HG03439 (cell line): Measurements from ENCODE around the gene APOBEC3B.
"Not testable (repeated sequence)": the region's sequence is repeated elsewhere in the genome, so short reads cannot be mapped to it uniquely, and the experiment has no call there.

ENCODE experiments used
- ATAC-seq: cut with Tn5 transposase; IDR thresholded peaks from one replicate; pipeline ENCODE4 v1.9.1; 2021; ENCODE audit warnings: mild to moderate bottlenecking, moderate library complexity; ENCODE audit not compliant: unreplicated experiment

APOBEC3B gene

DNA sequence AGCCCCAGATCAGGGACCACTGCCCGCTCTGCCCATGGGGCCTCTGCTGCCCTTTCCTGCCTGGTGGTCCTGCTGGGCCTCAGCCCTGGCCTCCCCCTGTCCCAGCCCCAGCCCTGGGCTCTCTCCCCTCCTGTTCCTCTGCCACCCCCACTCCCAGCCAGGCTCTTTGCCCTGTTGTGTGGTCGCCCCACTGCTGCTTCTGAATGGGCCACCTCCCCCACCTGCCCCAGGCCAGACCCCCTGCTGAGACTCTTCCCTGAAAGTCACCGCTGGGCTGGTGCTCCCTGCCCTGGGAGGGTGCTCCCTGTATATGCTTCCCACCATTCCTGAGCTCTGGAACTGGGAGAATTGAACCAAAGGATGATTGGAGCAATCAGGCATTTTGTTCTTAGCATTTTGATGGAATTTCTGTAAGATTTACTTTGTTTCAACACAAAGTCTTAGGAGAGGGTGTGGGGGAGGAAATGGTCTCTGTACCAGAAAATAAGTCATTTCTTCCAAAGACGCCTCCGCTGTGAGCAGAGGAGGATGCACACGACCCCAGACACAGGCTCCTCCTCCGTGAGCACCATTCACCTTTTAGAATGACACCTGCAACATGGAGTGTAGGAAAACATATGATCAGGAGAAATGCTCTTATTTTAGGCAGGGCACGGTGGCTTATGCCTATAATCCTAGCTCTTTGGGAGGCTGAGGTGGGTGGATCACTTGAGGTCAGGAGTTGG is 5.2 kb downstream of the APOBEC3B start:
- ATAC-seq = no peak

DNA sequence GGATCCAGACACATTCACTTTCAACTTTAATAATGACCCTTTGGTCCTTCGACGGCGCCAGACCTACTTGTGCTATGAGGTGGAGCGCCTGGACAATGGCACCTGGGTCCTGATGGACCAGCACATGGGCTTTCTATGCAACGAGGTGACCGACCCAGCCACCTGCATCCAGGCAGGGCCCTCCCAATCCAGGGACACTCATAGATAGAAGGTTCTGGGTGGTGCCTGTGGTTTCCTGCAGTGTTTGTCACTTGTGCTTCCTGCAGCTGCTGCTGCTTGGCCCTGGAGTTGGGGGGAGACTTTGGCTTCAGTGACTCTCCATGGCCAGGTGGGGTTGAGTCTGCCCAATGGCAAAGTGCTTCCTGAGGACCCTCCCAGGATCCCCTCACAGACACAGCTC is 7.3 kb downstream of the APOBEC3B start:
- no peak for ATAC-seq

DNA sequence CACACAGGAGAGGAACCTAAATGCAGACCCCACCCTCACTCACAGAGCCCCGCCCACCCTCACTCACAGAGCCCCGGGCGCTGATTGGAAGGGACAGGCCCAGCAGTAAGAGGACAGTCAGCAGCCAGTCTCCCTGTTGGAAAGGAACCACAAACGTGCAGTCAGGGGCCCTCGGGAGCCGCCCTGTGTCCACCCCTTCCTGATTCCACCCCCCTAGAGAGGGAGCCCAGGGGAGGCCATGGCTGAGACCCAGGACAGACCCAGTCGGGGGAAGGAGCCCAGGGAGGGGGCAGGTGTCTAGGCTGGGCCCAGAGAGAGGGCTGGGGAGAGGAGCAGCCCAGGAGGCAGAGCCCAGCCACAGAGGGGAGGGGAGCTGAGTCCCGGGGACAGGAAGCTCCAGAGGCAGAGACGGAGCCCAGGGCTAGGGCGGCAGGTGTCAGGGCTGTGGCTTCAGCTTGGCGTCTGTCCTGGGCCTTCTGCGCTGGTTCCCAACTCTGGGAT is 10.8 kb downstream of the APOBEC3B start:
- ATAC-seq = not testable (repeated sequence)

DNA sequence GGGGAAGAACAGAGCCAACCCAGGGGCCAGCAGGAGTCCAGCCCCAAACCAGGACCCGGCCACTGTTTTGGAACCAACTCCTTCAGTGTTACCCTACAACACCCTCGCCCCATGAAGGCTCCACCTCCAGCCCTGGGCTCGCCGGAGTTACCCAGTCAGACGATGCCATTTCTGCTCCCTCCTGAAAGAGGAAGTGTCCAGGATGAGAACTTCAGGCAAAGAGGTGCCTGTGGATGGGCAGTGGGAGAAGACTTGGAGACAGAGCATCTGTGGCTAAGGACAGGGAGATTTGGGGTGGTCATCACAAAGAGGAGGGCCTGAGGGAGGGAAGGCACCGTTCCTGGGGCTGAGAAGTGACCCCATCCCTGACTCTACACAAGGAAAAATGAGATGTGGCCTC is 14.0 kb downstream of the APOBEC3B start:
- ATAC-seq = no peak

DNA sequence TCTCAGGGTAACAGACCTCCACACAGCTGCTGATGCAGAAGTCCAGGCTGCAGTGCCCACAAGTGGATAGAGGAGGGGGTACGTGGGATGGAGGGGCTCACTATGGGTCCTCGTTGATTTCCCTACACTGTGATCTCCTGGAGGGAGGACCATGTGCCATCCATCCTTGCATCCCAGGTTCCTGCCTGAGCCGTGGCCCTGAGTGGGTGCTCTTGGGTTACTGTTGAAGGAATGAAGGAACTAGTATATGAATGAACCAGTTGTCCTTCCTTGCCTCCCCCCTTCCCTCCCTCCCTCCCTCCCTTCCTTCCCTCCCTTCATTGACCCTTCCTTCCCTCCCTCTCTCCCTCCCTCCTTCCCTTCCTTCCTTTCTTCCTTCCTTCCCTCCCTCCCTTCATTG is 15.4 kb downstream of the APOBEC3B start:
- ATAC-seq = no peak

DNA sequence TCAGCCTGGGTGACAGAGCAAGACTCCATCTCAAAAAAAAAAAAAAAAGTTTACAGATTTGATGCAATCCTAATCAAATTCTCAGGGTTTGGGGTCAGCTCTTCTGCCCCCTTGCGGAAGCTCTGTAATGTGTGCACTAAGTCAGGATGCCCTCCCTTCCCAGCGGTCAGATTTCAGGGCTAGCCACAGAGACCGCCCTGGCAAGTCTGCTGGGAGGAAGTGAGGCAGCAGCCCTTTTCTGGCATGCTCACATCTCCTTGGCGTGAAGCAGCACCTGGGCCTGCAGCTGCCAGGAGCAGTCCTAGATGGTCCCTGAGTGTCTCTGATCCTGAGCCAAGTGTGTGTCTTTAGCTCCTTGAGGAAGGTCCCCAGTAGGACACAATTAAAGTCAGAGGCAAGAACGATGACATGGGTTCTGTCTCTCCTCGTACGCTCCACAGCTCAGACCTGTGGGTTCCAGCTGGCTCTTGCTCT is 21.1 kb downstream of the APOBEC3B start:
- ATAC-seq = peak; percentile 64

DNA sequence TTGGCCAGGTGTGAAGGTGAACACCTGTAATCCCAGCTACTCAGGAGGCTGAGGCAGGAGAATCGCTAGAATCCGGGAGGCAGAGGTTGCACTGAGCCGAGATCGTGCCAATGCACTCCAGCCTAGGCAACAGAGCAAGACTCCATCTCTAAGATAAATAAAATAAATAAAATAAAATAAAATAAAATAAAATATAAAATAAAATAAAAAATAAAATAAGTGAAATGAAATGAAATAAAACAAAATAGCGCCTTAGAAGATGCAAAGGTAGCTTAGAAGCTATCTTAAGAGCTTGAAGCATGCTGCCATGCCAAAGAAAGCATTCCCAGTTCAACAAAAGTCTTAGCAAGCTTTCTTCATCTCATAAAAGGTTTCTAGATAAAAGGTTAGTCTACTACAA is 25.0 kb downstream of the APOBEC3B start:
- no peak for ATAC-seq

DNA sequence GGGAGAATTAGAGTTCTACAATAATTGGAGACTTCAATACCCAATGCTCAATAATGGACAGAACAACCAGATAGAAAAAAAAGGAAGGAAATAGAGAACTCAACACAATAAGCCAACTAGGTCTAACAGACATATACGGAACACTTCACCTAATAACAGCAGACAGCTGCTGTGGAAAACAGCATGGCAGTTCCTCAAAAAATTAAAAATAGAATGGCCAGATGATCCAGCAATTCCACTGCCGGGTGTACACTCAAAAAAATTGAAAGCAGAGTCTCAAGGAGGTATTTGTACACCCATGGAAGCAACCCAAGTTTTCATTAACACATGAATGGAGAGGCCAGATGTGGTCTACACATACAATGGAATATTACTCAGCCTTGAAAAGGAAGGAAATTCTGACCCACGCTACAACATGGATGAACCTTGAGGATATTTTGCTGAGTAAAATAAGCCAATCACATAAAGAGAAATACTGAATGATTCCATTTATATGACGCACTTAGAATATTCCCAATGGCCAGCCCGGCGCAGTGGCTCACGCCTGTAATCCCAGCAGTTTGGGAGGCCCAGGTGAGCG is 26.2 kb downstream of the APOBEC3B start:
- not testable (repeated sequence) for ATAC-seq

DNA sequence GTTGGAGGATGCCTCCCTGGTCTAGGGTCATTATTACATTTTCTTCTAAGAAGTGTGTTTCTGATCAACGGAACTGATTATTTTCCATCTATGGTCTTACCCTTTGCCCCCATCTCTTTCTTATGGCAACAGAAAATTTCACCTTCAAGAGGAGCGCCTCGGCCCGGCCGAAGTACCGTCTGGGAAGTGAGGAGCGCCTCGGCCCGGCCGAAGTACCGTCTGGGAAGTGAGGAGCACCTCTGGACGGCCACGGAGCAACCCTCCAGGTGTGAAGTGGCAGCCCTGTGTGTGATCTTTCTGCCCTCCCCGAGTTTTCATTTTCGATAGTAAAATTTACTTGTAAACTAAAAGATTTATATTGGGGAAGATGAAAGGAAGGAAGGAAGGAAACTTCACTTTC is 28.8 kb downstream of the APOBEC3B start:
- no peak for ATAC-seq

DNA sequence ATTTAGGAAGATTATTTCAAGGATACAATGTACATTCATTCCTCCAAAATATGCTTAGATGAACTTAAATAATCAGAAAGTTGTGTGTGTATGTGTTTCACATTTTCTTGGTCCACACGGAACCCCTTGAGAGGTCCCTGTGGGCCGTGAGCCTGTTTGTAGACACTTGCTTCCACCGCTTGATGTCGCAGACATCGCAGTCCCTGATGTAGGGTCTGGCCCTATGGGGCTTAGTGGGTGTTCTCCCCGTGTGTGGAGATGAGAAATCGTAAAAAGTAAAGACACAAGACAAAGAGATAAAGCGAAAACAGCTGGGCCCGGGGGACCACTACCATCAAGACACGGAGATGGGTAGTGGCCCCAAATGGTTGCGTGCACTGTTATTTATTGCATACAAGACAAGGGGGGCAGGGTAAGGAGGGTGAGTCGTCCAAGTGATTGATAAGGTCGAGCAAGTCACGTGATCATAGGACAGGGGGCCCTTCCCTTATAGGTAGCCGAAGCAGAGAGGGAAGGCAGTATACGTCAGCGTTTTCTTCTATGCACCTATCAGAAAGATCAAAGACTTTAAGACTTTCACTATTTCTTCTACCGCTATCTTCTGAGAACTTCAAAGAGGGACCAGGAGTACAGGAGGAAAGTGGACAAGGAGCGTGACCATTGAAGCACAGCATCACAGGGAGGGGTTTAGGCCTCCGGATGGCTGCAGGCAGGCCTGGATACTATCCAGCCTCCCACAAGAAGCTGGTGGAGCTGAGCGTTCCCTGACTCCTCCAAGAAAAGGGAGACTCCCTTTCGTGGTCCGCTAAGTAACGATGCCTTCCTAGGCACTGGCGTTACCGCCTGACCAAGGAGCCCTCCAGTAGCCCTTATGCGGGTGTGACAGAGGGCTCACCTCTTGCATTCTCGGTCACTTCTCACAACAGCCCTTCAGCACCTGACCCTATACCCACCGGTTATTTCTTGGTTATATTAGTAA is 30.7 kb downstream of the APOBEC3B start:
- no peak for ATAC-seq

DNA sequence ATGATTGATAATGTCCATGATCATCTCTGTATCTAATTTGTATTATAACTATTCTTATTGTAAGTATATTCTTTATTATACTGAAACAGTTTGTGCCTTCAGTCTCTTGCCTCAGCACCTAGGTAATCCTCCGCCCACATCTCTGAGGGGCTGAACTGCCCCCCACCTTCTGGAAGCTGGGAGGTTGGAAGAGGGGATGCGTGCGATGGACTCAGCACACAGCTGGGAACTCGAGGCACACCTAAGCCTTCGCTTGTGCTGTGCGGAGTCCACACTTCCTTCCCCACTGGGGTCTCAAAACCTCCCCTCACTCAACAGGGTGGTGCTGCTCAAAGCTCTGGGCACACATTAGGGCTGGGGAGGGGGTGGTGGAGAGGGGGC is 31.4 kb downstream of the APOBEC3B start:
- not testable (repeated sequence) for ATAC-seq

DNA sequence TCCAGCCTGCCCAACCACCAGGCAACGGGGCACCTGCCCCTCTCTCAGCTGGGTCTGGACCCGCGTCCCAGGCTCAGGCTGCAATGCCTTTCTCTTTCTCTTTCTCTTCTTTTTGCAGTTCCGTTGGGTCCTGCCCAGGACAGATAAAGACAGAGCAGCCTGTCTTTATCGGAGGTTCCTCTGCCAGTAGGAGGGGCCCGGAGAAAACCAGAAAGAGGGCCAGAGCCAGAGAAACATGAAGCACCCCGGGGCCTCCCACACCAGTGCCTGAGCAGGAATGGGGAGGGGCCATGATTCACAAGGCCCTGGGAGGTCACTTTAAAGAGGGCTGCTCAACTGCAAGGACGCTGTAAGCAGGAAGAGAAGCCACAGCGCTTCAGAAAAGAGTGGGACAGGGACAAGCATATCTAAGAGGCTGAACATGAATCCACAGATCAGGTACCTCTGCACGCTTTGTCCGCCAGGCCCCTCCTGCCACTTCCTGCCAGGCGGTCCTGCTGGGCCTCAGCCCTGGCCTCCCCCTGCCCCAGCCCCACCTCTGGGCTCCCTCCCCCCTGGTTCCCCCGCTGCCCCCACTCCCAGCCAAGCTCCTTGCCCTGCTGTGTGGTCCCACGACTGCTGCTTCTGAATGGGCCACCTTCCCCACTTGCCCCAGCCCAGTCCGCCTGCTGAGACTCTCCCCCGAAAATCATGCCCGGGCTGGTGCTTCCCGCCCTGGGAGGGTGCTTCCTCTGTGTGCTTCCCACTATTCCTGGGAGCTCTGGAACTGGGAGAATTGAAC is 32.0 kb downstream of the APOBEC3B start, which contains the start of gene APOBEC3C:
Gene APOBEC3C, plus strand, starts transcription at position 316 of the 781 bp plus-strand sequence. Its CDS starts 106 bp downstream, at position 422.
- ATAC-seq = peak; percentile 81

DNA sequence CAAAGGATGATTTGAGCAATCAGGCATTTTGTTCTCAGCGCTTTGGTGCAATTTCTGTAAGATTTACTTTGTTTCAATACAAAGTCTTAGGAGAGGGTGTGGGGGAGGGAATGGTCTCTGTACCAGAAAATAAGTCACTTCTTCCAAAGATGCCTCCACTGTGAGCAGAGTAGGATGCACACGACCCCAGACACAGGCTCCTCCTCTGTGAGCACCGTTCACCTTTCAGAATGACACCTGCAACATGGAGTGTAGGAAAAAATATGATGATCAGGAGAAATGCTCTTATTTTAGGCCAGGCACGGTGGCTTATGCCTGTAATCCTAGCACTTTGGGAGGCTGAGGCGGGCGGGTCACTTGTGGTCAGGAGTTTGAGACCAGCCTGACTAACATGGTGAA is 32.6 kb downstream of the APOBEC3B start:
- ATAC-seq = not testable (repeated sequence)

DNA sequence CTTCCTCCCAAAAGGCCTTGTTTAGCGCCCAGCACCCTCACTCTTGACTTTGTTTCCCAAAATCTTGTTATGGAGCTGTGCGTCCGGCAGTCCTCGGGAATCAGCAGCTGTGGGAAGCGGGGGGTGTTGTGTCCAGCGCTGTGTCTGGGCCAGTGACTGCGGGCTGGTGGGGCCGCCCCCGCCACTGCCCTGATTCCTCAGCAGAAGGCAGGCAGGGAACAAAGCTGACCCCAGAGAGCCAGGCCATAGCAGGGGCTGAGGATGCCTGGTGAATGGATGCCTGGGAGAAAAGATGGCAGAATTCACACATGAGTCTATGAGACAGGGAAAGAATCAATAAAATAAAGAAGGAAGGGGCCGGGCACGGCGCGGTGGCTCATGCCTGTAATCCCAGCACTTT is 34.4 kb downstream of the APOBEC3B start:
- ATAC-seq = no peak

DNA sequence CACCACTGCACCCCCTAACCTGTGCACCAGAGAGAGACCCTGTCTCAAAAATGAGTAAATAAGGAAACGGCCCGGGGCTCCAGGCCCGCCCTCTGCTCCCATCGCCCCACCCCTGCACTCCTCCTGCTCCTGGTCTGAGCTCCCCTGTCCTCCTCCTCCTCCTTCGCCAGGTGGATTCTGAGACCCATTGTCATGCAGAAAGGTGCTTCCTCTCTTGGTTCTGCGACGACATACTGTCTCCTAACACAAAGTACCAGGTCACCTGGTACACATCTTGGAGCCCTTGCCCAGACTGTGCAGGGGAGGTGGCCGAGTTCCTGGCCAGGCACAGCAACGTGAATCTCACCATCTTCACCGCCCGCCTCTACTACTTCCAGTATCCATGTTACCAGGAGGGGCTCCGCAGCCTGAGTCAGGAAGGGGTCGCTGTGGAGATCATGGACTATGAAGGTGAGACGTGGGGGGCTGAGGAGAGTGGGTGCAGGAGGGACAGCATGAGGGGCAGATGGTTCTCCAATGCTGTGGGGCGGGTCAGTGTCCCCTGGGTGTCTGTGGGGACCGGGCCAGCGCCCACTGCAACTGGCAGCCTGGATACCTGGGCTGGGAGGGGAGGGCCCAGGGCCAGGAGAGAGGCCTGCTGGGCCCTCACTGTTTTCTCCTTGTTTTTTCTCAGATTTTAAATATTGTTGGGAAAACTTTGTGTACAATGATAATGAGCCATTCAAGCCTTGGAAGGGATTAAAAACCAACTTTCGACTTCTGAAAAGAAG is 35.6 kb downstream of the APOBEC3B start:
- ATAC-seq = no peak

DNA sequence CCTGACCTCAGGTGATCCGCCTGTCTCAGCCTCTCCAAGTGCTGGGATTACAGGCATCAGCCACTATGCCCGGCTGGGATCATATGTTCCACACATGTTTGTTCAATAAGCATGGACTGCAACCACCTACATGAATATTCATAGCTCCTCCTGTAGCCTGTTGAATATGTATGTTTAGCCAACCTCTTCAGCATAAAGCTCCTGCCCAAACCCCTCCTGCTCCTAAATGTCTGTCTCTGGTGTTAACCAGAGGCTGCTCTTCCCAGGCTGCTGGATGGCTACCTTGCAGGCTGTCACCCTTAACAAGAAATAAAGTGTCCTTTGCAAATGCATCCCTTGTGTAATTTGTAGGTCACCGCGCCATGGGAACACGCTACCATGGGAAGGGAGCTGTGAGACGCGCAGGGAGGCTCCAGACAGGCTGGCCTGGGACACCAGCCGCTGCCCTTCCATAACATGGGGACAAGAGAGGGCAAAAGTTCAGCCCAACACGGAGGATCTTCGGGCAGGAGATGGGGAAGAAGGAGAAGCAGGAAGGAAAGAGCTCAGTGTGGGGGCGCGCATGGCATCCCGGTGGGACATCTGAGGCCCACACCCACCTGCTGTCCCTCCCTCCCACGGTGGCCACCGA is 38.0 kb downstream of the APOBEC3B start:
- not testable (repeated sequence) for ATAC-seq

DNA sequence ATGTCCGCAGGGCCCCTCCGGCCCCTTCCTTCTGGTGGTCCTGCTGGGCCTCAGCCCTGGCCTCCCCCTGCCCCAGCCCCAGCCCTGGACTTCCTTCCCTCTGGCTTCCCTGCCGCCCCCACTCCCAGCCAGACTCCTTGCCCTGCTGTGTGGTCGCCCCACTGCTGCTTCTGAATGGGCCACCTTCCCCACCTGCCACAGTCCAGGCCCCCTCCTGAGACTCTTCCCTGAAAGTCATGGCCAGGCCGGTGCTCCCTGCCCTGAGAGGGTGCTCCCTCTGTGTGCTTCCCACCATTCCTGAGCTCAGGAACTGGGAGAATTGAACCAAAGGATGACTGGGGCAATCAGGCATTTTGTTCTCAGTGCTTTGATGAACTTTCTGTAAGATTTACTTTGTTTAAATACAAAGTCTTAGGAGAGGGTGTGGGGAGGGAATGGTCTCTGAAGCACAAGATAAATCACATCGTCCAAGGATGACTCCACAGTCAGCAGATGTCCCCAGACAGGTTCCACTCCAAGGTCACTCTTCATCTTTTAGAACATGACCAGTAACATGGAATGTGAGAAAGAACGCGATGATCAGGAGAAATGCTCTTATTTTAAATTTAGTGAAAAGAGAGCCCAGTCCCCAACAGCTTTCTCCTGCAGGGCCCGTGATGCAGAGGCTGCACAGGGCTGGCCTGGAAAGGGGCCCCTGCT is 39.6 kb downstream of the APOBEC3B start:
- ATAC-seq = no peak

DNA sequence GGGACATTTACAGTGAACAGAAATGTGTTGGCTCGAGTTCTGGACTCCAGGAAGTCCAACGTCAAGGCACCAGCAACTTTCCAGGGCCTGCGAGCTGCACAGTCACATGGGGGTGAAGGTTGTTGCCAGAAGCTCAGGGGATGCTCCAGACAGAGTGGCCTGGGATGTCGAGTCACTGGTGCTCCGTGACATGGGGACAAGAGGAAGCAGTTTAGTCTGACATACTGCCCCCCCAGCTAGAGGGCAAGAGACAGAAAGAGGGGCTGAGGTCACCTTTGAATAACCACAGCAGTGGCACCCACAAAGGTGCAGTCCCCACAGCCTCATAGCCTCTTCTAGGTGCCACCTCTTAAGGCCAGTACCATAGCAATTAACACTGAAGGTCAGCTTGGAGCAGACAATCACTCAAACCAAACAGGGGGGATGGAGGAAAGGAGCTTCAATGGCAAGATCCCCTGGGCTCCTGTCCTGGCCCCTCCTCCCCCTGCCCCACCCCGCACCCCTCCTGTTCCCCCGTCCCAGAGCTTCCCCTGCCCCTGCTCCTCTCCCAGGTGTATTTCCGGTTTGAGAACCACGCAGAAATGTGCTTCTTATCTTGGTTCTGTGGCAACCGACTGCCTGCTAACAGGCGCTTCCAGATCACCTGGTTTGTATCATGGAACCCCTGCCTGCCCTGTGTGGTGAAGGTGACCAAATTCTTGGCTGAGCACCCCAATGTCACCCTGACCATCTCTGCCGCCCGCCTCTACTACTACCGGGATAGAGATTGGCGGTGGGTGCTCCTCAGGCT is 42.6 kb downstream of the APOBEC3B start:
- no peak for ATAC-seq
